ENCODE measurements around the gene GSTCD.
"Not testable (repeated sequence)": the region's sequence is repeated elsewhere in the genome, so short reads cannot be mapped to it uniquely, and the experiment has no call there.

- not testable (repeated sequence) for TF ChIP-seq CTCF (conservative IDR thresholded peaks at IDR 0.05); ZFX (IDR thresholded peaks at IDR 0.05)
These were observed 139.8 kb downstream of the GSTCD start for GRCh38 chr4:105848359-105848758.

Measured in C4-2B (cell line).